ENCODE results near the gene TYW3.

The TYW3 gene

DNA sequence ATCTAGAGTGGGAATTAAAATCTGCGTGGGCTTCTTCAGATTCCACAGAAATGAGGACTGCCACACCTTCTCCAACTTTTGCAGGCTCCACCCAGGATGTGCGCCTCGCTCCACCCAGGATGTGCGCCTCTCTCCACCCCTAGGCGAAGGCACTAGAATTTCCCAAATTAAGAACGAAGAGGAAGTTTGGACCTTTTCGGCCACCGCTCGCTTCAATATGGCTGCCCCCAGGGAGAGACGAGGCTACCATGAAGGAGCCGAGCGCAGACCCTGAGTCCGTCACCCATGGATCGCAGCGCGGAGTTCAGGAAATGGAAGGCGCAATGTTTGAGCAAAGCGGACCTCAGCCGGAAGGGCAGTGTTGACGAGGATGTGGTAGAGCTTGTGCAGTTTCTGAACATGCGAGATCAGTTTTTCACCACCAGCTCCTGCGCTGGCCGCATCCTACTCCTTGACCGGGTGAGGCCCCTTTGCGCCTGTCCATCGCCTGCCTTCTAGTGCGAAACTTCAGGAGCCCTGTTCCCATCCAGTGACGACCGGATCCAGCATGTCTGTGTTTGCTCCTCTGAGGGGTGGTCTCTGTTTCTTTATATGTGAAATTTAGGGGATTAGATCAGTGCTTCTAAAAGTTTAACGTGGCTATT is at the start of gene TYW3, which contains the start of gene CRYZ:
Gene TYW3 (plus strand): TSS at position 193 of the 644 bp plus-strand sequence. CDS start 93 bp downstream, at position 286.
Gene CRYZ (minus strand): TSS at position 91 of the 644 bp plus-strand sequence. CDS start 8,229 bp downstream, outside the sequence.
- peak; percentile 63 to 80 for DNase-seq (ENCODE audit: low read depth in 1 of 2, low spot score in 1 of 2)

- DNase-seq (ENCODE audit: low read depth in 1 of 2, low spot score in 1 of 2): no peak
Observed at GRCh38 chr1:74683656-74684055, 49.3 kb upstream of the TYW3 start.

- DNase-seq (ENCODE audit: low read depth in 1 of 2, low spot score in 1 of 2): no peak
Observed at GRCh38 chr1:74684301-74684700, 48.7 kb upstream of the TYW3 start.

GRCh38 chr1:74686928-74687327 is 46.0 kb upstream of the TYW3 start:
- DNase-seq (ENCODE audit: low read depth in 1 of 2, low spot score in 1 of 2): no peak

DNA sequence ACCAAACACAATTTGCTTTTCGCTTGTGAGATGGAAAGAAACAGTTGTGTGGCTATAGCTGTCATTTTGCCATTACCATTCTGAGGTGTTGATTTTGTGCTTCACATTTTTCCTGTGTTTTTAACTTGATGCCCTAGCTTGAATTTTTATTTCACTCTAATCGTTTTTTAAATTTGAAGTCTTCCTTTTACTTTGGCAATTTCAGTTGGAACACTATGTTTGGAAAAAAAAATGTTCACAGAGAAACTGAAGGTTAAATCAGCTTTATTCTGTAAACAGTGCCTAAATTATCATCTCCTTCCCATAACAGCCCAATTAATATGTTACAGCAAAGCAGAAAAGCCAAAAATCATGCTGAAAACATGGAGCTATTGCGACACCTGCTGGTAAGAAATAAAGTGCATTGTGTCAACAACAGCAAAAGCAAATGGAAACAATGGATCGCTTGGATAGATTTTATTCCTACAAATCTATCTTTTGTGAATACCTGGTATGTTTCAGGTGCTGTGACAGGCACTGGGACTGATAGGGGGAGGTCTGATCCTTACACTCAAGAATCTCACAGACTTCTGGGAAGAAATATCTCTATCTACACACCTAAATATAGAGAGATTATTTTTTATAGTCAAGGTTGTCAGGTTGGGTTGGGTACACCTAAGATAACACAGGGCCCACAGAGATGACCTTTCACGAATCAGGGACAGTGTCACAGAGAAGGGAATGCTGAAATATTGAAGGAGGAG is 43.2 kb upstream of the TYW3 start:
- peak in 1 of 2 donors; percentile 41 for DNase-seq (ENCODE audit: low read depth in 1 of 2, low spot score in 1 of 2)

DNA sequence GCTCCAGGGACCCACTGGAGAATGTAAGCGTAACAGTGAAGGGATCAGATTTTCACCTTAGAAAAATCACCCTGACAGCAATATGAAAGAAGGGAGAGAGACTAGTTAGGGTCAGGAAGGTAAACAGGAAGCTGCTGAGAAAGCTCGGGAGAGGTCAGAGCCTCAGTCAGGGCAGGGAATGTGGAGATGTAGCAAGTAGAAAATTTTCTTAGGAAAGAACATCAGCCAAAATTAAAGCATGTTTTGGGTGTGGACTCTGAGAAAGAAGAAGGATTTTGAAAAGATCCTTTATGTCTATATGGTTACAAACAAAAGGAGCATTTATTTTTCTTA is 42.6 kb upstream of the TYW3 start:
- DNase-seq (ENCODE audit: low read depth in 1 of 2, low spot score in 1 of 2): no peak

GRCh38 chr1:74690909-74691308 is 42.0 kb upstream of the TYW3 start:
- DNase-seq (ENCODE audit: low read depth in 1 of 2, low spot score in 1 of 2): no peak

DNA sequence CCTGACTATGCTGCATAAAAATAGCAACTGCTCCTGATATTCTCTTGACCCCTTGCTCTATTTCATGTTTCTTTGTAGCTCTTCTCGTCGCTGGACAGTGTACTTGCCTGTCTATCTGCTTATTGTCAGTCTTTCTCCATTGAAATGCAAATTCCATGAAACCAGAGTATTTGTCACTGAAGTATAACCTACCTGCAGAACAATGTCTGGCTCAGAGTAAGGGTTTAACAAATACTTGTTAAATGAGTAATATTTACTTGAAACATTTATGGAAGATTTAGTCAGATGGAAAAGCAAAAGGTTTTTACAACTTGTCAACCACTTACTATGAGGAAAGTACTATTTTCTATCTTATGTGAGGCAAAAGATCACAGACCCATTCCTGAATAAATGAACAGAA is 39.5 kb upstream of the TYW3 start:
- DNase-seq (ENCODE audit: low read depth in 1 of 2, low spot score in 1 of 2): no peak

DNA sequence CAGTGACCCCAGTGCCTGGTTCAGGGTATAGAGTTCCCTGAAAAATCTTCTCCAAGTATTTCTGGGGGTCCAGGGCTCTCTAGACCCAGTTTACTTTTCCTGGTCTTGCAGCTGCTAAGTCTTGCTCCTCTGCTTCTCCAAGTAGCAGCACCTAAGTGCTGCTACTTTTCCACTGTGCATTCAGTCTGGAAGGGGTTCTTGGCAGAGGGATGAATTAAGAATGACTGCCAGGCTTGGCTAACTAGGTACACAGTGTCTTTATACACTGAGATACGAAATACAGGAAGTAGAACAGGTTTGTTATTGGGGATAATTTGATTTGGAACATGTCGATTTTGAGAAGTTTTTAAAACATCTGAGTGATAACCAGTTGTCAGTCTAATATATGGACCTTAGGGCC is 35.1 kb upstream of the TYW3 start:
- DNase-seq (ENCODE audit: low read depth in 1 of 2, low spot score in 1 of 2): no peak

GRCh38 chr1:74699331-74699730 is 33.6 kb upstream of the TYW3 start:
- no peak for DNase-seq (ENCODE audit: low read depth in 1 of 2, low spot score in 1 of 2)

- no peak for DNase-seq (ENCODE audit: low read depth in 1 of 2, low spot score in 1 of 2)
Observed at GRCh38 chr1:74703386-74704182, 29.4 kb upstream of the TYW3 start.

GRCh38 chr1:74712881-74713280 is 20.1 kb upstream of the TYW3 start:
- DNase-seq (ENCODE audit: low read depth in 1 of 2, low spot score in 1 of 2): no peak

GRCh38 chr1:74713849-74714248 is 19.1 kb upstream of the TYW3 start:
- no peak for DNase-seq (ENCODE audit: low read depth in 1 of 2, low spot score in 1 of 2)

GRCh38 chr1:74714429-74715235 is 18.3 kb upstream of the TYW3 start:
- no peak for DNase-seq (ENCODE audit: low read depth in 1 of 2, low spot score in 1 of 2)

DNA sequence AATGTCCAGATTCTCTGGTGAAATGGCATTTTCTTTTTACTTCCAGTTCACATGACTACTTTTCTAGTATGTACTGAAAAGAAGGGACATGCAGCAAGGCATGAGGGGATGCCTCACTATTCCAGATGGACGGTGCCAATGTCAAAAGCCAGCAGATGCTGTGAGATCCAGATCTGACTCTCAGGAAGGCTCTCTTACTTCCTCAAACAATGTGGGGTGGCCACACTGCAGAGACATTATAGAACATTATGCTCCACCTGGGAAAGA is 17.8 kb upstream of the TYW3 start:
- DNase-seq (ENCODE audit: low read depth in 1 of 2, low spot score in 1 of 2): no peak

GRCh38 chr1:74715806-74716205 is 17.1 kb upstream of the TYW3 start:
- DNase-seq (ENCODE audit: low read depth in 1 of 2, low spot score in 1 of 2): no peak

DNA sequence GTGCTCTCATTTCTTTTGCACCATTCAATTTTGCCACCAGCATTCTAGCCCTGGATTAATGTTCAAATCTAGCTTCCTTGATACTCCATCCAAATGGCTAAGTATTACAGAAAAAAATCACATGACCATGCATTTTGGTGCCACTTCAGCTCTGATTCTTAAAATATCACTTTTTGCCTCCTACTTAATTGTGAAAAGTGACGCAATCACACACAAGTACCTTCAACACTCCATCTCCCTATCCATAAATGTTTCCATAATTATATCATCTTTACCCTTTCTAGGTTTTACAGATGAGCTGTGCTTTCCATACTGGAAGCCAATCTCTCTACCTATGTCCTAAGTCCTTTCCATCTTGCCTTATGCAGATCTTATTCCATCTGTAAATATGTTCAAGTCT is 16.1 kb upstream of the TYW3 start:
- no peak for DNase-seq (ENCODE audit: low read depth in 1 of 2, low spot score in 1 of 2)

DNA sequence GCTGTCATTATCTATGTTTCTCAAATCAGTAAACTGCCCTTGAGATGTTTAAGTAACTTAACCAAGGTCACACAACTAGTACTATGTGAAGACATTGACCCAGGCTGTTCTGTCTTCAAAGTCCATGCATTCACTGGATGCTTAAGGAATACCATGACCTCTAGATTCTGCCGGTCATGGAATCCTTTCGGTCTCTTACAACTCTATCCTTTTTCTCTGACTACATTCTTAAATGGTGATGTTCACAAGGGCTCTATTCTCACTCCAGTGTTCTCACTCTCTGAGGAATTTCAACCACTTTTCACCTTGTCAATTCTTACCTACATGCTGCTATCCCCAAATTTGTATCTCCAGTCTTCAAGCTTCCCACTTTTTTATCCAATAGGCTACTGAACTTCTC is 15.3 kb upstream of the TYW3 start:
- no peak for DNase-seq (ENCODE audit: low read depth in 1 of 2, low spot score in 1 of 2)

DNA sequence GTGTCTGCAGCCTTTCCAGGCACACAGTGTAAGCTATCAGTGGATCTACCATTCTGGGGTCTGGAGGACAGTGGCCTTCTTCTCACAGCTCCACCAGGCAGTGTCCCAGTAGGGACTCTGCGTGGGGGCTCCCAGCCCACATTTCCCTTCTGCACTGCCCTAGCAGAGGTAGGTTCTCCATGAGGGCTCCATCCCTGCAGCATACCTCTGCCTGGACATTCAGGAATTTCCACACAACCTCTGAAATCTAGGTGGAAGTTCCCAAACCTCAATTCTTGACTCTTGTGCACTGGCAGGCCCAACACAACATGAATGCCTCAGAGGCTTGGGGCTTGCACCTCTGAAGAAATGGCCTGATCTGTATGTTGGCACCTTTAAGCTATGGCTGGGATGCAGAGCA is 6.9 kb upstream of the TYW3 start:
- no peak for DNase-seq (ENCODE audit: low read depth in 1 of 2, low spot score in 1 of 2)

- DNase-seq (ENCODE audit: low read depth in 1 of 2, low spot score in 1 of 2): no peak
Observed at GRCh38 chr1:74728736-74729135, 4.2 kb upstream of the TYW3 start.

DNA sequence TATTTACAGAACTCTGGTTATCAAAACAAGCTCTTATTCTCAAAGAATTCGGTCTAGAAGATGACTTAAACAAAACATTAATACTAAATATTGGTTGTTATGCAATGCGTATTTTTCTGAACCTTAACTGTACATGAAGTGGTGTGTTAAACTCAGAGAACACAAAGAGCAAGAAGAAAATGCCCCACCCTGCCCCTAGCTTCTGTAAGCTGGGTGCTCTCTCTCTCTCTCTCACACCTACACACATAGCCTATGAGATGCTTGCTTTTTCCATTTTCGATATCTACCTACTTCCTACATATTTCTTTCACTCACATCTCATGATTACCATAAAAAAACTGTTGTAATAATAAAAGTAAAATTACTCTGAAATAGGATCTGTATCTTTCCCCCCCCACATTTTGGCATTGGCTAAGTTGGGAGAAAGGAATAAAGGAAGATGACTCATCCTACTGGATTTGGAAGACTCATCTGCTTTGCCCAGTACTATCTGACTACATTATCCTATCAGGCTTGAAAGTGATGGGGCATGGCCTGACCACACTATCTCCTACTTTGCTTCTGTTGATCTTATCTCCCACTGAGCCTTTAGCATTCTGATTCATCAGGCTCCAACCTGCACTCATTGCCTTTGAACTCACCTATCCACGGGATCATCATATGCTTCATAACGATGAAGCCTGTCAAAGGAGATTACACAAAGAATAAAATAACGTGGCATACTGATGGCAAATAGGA is 3.0 kb upstream of the TYW3 start:
- DNase-seq (ENCODE audit: low read depth in 1 of 2, low spot score in 1 of 2): no peak

Data from activated CD4-positive, alpha-beta T cell treated with anti-CD3 and anti-CD28 coated beads, Interleukin-2, amount 50 U/mL, for 24 hours (primary cell).